IMR-90 (cell line): ENCODE data around the gene DNAH8.

Experiments
- BHLHE40 ChIP-seq: fragments of 150-350 bp; IDR thresholded peaks from 2 replicates; pipeline ENCODE4 v1.6.1; 2016; ENCODE audit warnings: mild to moderate bottlenecking, low read depth, low read length
- CTCF ChIP-seq: conservative IDR thresholded peaks from 2 replicates; pipeline ENCODE4 v1.5.1; 2012; ENCODE audit warnings: mild to moderate bottlenecking, low read depth, low read length, improper control_type of control experiment
- FOS ChIP-seq: fragments of 150-350 bp; IDR thresholded peaks from 2 replicates; pipeline ENCODE4 v1.6.1; 2016; ENCODE audit warnings: low read depth, low read length
- NFE2L2 ChIP-seq: fragments of 150-350 bp; IDR thresholded peaks from 2 replicates; pipeline ENCODE4 v1.6.1; 2016; ENCODE audit warnings: low read depth, mild to moderate bottlenecking, low read length
- POLR2A ChIP-seq: IDR thresholded peaks from 2 replicates; pipeline ENCODE4 v1.6.1; 2012; ENCODE audit warnings: mild to moderate bottlenecking, low read depth, low read length
- RAD21 ChIP-seq: IDR thresholded peaks from 2 replicates; pipeline ENCODE4 v1.6.1; 2012; ENCODE audit warnings: low read length, improper control_type of control experiment
- RCOR1 ChIP-seq: IDR thresholded peaks from 2 replicates; pipeline ENCODE4 v1.6.1; 2012; ENCODE audit warnings: mild to moderate bottlenecking, low read length, improper control_type of control experiment; ENCODE audit not compliant: insufficient replicate concordance
- USF2 ChIP-seq: fragments of 150-350 bp; IDR thresholded peaks from 2 replicates; pipeline ENCODE4 v1.6.1; 2017; ENCODE audit warnings: mild to moderate bottlenecking, antibody characterized with exemption, low read length, low read depth
- TF ChIP-seq, protein P1 (sequence below): fragments of 150-350 bp; IDR thresholded peaks from 2 replicates; pipeline ENCODE4 v1.6.1; 2016; ENCODE audit warnings: low read depth, mild to moderate bottlenecking, low read length, moderate library complexity, borderline replicate concordance

DNA sequence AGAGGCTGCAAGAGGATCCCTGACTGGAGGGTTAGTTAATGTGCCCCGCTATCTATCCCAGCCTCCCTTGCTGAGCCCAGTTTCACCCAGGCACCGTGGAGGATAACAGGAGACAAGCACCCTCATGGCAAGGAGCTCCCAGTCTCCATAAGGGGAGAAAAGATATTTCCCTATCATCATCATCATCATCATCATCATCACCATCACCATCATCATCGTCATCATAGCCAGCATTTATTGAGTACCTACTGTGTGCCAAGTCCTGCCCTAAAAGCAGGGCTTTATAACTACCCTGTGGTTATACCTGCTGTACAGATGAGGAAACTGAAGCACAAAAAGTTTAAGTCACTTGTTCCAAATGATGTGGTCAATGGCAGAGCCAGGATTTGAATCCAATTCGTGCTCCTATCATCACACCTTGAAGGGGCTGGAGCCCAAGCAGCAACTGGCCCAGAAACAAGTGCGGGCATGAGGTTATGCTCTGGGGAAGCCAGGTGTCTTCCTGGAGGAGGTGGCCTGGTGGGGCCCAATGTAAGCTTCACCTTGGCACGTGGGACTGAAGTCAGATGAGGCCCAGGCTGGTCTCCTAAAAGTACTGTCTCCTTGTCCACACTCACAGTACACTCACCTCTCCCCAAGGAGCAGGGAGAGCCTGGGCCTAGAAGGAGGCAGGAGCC, 343.5 kb downstream of the DNAH8 start:
- TF ChIP-seq CTCF (no peak), POLR2A (no peak), RCOR1 (no peak), USF2 (no peak), BHLHE40 (no peak), FOS (no peak), RAD21 (no peak), NFE2L2 (no peak)
- TF ChIP-seq, protein P1, sequence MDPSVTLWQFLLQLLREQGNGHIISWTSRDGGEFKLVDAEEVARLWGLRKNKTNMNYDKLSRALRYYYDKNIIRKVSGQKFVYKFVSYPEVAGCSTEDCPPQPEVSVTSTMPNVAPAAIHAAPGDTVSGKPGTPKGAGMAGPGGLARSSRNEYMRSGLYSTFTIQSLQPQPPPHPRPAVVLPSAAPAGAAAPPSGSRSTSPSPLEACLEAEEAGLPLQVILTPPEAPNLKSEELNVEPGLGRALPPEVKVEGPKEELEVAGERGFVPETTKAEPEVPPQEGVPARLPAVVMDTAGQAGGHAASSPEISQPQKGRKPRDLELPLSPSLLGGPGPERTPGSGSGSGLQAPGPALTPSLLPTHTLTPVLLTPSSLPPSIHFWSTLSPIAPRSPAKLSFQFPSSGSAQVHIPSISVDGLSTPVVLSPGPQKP: no peak
